Adrenal gland (tissue), 12 donors: ENCODE data around the gene OR5AU1. TPM values are rescaled to one million over a fixed set of nuclear protein-coding genes. Genes with fewer than 3 reads are reported as not detected.
A peak's percentile ranks its signal among the peaks of the same experiment; 100 is the strongest.

Source experiments
- DNase-seq, 7 donors: peaks; one replicate each; pipeline ENCODE4 v3.0.0-alpha.2; 2019 to 2020
- H3K27ac ChIP-seq, 5 donors: fragments of 200-600 bp; sonication (generic) in 4 of 5; 1 replicate in 3 of 5; 2 replicates in 2 of 5; pipeline versions ENCODE4 v1.5.1 to v1.8.0; 2016 to 2020; ENCODE audit warnings: mild to moderate bottlenecking in 1 of 5
- H3K27me3 ChIP-seq: fragments of 200-600 bp; 2 replicates; pipeline ENCODE4 v1.8.0; 2021
- H3K36me3 ChIP-seq, 2 donors: fragments of 200-600 bp; replicated peaks in 1 of 2; 1 replicate in 1 of 2; 2 replicates in 1 of 2; pipeline versions ENCODE4 v1.5.1 to v1.8.0; 2018 to 2022
- H3K4me1 ChIP-seq, 2 donors: fragments of 200-600 bp; replicated peaks in 1 of 2; 1 replicate in 1 of 2; 2 replicates in 1 of 2; pipeline versions ENCODE4 v1.5.1 to v1.8.0; 2018 to 2021
- H3K4me3 ChIP-seq, 4 donors: fragments of 200-600 bp; sonication (generic) in 3 of 4; one replicate each; pipeline ENCODE4 v1.5.1; 2016 to 2018
- H3K9me3 ChIP-seq, 3 donors: fragments of 200-600 bp; sonication (generic) in 1 of 3; replicated peaks in 1 of 3; 1 replicate in 2 of 3; 2 replicates in 1 of 3; pipeline versions ENCODE4 v1.5.1 to v1.8.0; 2016 to 2021
- CTCF ChIP-seq, 6 experiments: fragments of 450-650 bp in 4 of 6; fragments of 200-600 bp in 2 of 6; sonication (generic) in 1 of 6; IDR thresholded peaks; 1 replicate in 5 of 6; 2 replicates in 1 of 6; pipeline versions ENCODE4 v1.5.1 to v1.8.0; 2016 to 2021; ENCODE audit warnings: antibody characterized with exemption in 6 of 6, mild to moderate bottlenecking in 2 of 6, moderate library complexity in 1 of 6
- POLR2A ChIP-seq, 2 donors: fragments of 450-650 bp; IDR thresholded peaks; one replicate each; pipeline ENCODE4 v1.6.1; 2017; ENCODE audit warnings: antibody characterized with exemption in 2 of 2, mild to moderate bottlenecking in 2 of 2, moderate library complexity in 1 of 2
- WGBS, 4 donors: extraction: QIAGEN DNeasy Blood & Tissue Kit in 2 of 4; methylation state at CpG; one replicate each; pipeline versions ENCODE4 v1.1.5 to v1.1.7; 2013 to 2017; 5-methylcytosine and 5-hydroxymethylcytosine counted together
- intact Hi-C, 2 donors: fragments of 100-400 bp; cut with DNase I; formaldehyde crosslinking; loops; one replicate each; pipeline versions ENCODE4 v1.14.1 to v1.15.0; 2022 to 2023
- polyA plus RNA-seq, 3 donors: library from polyadenylated mRNA; stranded (reverse); fragments of 200-250 nt in 2 of 3; fragments of 350-450 nt in 1 of 3; fragmentation: Illumina TruSeq in 1 of 3; extraction: RNeasy Lipid Tissue Mini Kit (QIAGEN cat#74804) in 1 of 3; gene quantifications; one replicate each; pipeline ENCODE4 v1.2.3, GENCODE V29; 2013 to 2014
- total RNA-seq, 9 donors: library from RNA; depleted of rRNA in 4 of 9; stranded (reverse); fragments of >200 nt in 4 of 9; fragments of 120-200 nt in 1 of 9; fragmentation: NEBNext Ultra II Directional in 1 of 9; extraction: Animal tissue kit (Norgen Biotek cat#: 25700) in 1 of 9; gene quantifications; one replicate each; pipeline versions ENCODE4 v1.1.0 to v1.2.4, GENCODE V29; 2013 to 2023
- donor health status: healthy with polysubstance abuse.
- donor health status: Bipolar disorder and iron deficiency.
- donor health status: DM: yes; HTN: yes; CAD: no.
- donor health status: DM: no; HTN: no; CAD: no.
- donor health status: DM: no; HTN: no; CAD: no.
- donor health status: DM: yes; HTN: yes; CAD: no.

OR5AU1 gene
- total and polyA plus RNA-seq, 12 donors, result not detected

- Histone ChIP-seq H3K4me3 (no peak overlapping the region), H3K4me1 (no peaks in the 10 kb centered on the region), H3K36me3 (no peaks in the 10 kb centered on the region), H3K27me3 (no peaks in the 10 kb centered on the region), H3K27ac (no peak overlapping the region), H3K9me3 (no peaks in the 10 kb centered on the region)
- TF ChIP-seq CTCF (IDR thresholded peaks at IDR 0.05) (no peak), POLR2A (IDR thresholded peaks at IDR 0.05) (no peak)
- WGBS, 4 donors, result 92 to 98% (median 93%) methylated on average over 2 of the region's 2 CpGs
- intact Hi-C loops, result no loop called here
- DNase-seq, result no peak
Measured at GRCh38 chr14:21113369-21113768, 42.5 kb downstream of the OR5AU1 start.

GRCh38 chr14:21112255-21112654 is 43.6 kb downstream of the OR5AU1 start:
- TF ChIP-seq CTCF (IDR thresholded peaks at IDR 0.05), result no peak
- TF ChIP-seq POLR2A (IDR thresholded peaks at IDR 0.05), result no peak
- Histone ChIP-seq H3K4me1 (peaks cover 1 to 3% of the 10 kb centered on the region in 2 donors), H3K4me3 (no peak overlapping the region), H3K36me3 (no peaks in the 10 kb centered on the region), H3K27me3 (no peaks in the 10 kb centered on the region), H3K9me3 (no peaks in the 10 kb centered on the region), H3K27ac (no peak overlapping the region)
- WGBS, 4 donors, result 70 to 73% (median 71%) methylated on average over 4 of the region's 4 CpGs
- intact Hi-C loops, result no loop called here
- no peak for DNase-seq

- DNase-seq, result no peak
- peaks cover 24 to 29% of the 10 kb centered on the region in 2 donors for H3K4me1 ChIP-seq
- H3K36me3 ChIP-seq, result no peaks in the 10 kb centered on the region
- no peak for TF ChIP-seq CTCF (IDR thresholded peaks at IDR 0.05)
- TF ChIP-seq POLR2A (IDR thresholded peaks at IDR 0.05), result no peak
- no peaks in the 10 kb centered on the region for H3K27me3 ChIP-seq
- intact Hi-C loops, result no loop called here
- no peak overlapping the region for H3K4me3 ChIP-seq
- H3K9me3 ChIP-seq, result no peaks in the 10 kb centered on the region
- 89 to 92% (median 90%) methylated on average over 6 of the region's 6 CpGs for WGBS, 4 donors
- H3K27ac ChIP-seq, result no peak overlapping the region
Measured at GRCh38 chr14:21109377-21110138, 46.3 kb downstream of the OR5AU1 start.

GRCh38 chr14:21108791-21109190 is 47.1 kb downstream of the OR5AU1 start:
- no peak for TF ChIP-seq CTCF (IDR thresholded peaks at IDR 0.05)
- TF ChIP-seq POLR2A (IDR thresholded peaks at IDR 0.05), result no peak
- Histone ChIP-seq H3K36me3 (no peaks in the 10 kb centered on the region), H3K27me3 (no peaks in the 10 kb centered on the region), H3K27ac (peak overlapping the region in 2 of 5 donors; percentile 35 to 99), H3K9me3 (no peaks in the 10 kb centered on the region), H3K4me3 (no peak overlapping the region), H3K4me1 (peaks cover 24 to 31% of the 10 kb centered on the region in 2 donors)
- 93 to 98% (median 96%) methylated on average over 4 of the region's 4 CpGs for WGBS, 4 donors
- no peak for DNase-seq
- intact Hi-C loops, result no loop called here
